GM20431 (cell line): Measurements from ENCODE around the gene TBX15.

ENCODE experiments used
- in situ Hi-C: fragments of 300-500 bp; cut with MseI, MboI; formaldehyde crosslinking; loops from one replicate; pipeline ENCODE4 v1.15.0; 2020; ENCODE audit warnings: low sequenced_read_pairs; ENCODE audit not compliant: unreplicated experiment

TBX15 gene

DNA sequence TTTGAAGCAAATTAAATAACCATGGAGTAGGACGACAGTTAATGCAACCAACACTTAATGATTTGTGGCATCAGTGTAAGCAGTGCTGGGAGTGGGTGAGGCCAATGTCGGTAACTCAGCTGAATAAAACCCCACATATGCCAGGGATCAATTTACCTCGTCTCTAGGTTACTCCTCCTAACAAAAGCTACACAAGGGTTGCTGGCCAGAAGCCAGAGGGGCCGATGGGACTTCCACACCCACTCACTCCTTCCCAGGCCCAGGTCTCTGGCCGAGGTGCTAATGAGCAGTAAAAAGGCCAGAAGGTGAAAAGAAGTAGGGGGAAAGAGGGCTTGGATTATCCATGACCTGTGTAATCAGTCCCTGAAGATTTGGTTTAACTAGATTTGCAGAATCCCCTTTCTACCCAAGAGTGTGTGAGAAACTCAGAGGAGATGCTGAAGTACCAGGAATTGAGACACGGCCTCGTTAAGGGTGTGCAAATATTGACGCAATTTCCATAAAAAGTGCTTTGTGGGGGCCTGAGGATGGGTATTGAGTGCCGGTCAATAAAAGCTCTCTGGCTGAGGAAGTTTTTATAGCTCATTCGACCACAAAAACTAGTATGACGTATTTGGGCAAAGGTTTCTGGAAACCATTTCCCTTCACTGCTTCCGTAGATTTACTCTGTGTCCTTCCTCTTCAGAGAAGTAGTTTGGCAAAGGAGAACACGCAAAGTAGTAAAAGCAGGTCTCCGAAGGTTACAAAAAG lies 145.5 kb downstream of the TBX15 start:
- in situ Hi-C loops = no loop called here

DNA sequence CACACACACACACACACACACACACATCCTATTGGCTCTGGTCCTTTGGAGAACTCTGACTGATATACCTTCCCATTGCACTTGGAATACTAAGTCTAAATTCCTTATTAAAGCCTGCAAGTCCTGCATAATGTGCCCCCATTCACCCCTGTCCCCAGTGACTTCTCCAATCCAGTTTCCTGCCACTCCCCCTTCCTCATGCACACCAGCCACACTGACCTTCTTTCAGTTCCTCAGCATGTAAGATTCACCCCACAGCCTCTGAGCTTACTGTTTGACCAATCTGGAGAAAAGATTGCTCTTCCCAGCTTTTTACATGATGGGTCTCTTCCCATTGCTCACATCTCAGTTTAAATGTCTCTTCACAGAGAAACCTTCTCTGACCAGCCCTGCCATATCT lies 146.6 kb downstream of the TBX15 start:
- in situ Hi-C loops = no loop called here
